NCI-H1436 treated with DMSO at 0.1 percent for 48 hours (cell line): ENCODE data around the gene RRM2.

Experiments used
- DNase-seq: peaks from one replicate; lab custom pipeline; 2025; lab: John Stamatoyannopoulos, UW

RRM2 gene

GRCh38 chr2:10158681-10159080, 36.1 kb downstream of the RRM2 start:
- no peak for DNase-seq

- no peak for DNase-seq
Observed at GRCh38 chr2:10159086-10159485, 36.5 kb downstream of the RRM2 start.

GRCh38 chr2:10159581-10160131, 37.1 kb downstream of the RRM2 start:
- no peak for DNase-seq

- DNase-seq, result no peak
Observed at GRCh38 chr2:10160203-10160955, 37.8 kb downstream of the RRM2 start.

GRCh38 chr2:10161206-10161931, 38.8 kb downstream of the RRM2 start:
- no peak for DNase-seq

- DNase-seq, result no peak
Observed at GRCh38 chr2:10161961-10162441, 39.5 kb downstream of the RRM2 start.

GRCh38 chr2:10162586-10163497, 40.3 kb downstream of the RRM2 start:
- DNase-seq, result peak; percentile 30

- no peak for DNase-seq
Observed at GRCh38 chr2:10163498-10164486, 41.3 kb downstream of the RRM2 start.

GRCh38 chr2:10164601-10165000, 42.1 kb downstream of the RRM2 start:
- DNase-seq, result no peak

GRCh38 chr2:10165282-10165681, 42.7 kb downstream of the RRM2 start:
- no peak for DNase-seq

- no peak for DNase-seq
Observed at GRCh38 chr2:10165861-10166675, 43.5 kb downstream of the RRM2 start.

GRCh38 chr2:10166676-10167292, 44.2 kb downstream of the RRM2 start:
- DNase-seq, result no peak

- no peak for DNase-seq
Observed at GRCh38 chr2:10167316-10167715, 44.8 kb downstream of the RRM2 start.

- DNase-seq, result no peak
Observed at GRCh38 chr2:10168221-10168620, 45.7 kb downstream of the RRM2 start.

GRCh38 chr2:10169053-10169578, 46.6 kb downstream of the RRM2 start:
- no peak for DNase-seq

GRCh38 chr2:10169581-10169980, 47.0 kb downstream of the RRM2 start:
- DNase-seq, result no peak

GRCh38 chr2:10170256-10170655, 47.7 kb downstream of the RRM2 start:
- DNase-seq, result no peak

GRCh38 chr2:10171006-10171800, 48.7 kb downstream of the RRM2 start:
- DNase-seq, result no peak
